Activated naive CD8-positive, alpha-beta T cell treated with anti-CD3 and anti-CD28 coated beads for 36 hours (primary cell): ENCODE results near the gene P2RY2. TPM values are rescaled to one million over a fixed set of nuclear protein-coding genes. Genes with fewer than 3 reads are reported as not detected.

Experiments used
- DNase-seq: peaks from one replicate; pipeline ENCODE4 v3.0.0; 2021
- H3K27ac Mint-ChIP-seq: one replicate; pipeline ENCODE4 v1.8.0; 2022; ENCODE audit warnings: mild to moderate bottlenecking, moderate library complexity, mixed read lengths
- H3K27me3 Mint-ChIP-seq: one replicate; pipeline ENCODE4 v1.8.0; 2022; ENCODE audit warnings: mild to moderate bottlenecking, mixed read lengths
- H3K36me3 Mint-ChIP-seq: one replicate; pipeline ENCODE4 v1.8.0; 2021; ENCODE audit warnings: mild to moderate bottlenecking, mixed read lengths
- H3K4me1 Mint-ChIP-seq: one replicate; pipeline ENCODE4 v1.8.0; 2021; ENCODE audit warnings: mixed read lengths
- H3K4me3 Mint-ChIP-seq: one replicate; pipeline ENCODE4 v1.8.0; 2022; ENCODE audit warnings: mild to moderate bottlenecking, moderate library complexity, mixed read lengths
- H3K9me3 Mint-ChIP-seq: one replicate; pipeline ENCODE4 v1.8.0; 2022; ENCODE audit warnings: mixed read lengths
- total RNA-seq, 2 experiments: library from RNA; stranded (reverse); gene quantifications; one replicate each; pipeline ENCODE4 v1.2.3, GENCODE V29; 2021

The P2RY2 gene
- total RNA-seq, 2 experiments from 2014 or later, result not detected

DNA sequence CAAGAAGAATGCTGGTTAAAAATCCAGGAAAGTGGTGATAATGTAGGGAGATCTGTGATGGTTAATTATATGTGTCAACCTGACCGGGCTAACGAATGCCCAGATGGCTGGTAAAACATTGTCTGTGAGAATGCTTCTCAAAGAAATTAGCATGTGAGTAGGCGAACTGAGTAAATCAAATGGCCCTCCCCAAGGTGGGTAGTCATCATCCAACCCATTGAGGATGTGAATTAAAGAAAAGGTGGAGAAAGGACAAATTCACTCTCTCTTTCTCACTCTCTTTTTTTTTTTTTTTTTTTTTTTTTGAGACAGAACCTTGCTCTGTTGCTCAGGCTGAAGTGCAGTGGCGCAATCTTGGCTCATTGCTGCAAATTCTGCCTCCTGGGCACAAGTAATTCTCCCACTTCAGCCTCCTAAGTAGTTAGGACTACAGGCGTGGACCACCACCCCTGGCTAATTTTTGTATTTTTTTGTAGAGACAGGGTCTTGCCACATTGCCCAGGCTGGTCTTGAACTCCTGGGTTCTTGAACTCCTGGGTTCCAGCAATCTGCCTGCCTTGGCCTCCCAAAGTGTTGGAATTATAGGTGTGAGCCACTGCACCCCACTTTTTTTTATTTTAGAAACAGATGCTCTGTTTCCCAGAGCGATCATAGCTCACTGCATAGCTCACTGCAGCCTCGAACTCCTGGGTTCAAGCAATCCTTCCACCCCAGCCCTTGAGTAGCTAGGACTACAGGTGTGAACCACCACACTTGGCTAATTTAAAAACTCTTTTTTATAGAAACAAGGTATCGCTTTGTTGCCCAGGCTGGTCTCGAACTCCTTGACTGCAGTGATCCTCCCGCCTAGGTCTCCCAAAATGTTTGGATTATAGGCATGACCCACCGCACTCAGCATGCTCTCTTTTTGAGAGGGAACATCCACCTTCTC, 32.0 kb downstream of the P2RY2 start:
- no peak overlapping the region for H3K27ac Mint-ChIP-seq

GRCh38 chr11:73252577-73253191, 34.6 kb downstream of the P2RY2 start:
- H3K36me3 Mint-ChIP-seq, result no peaks in the 10 kb centered on the region
- no peak overlapping the region for H3K27ac Mint-ChIP-seq
- no peak for DNase-seq
- no peaks in the 10 kb centered on the region for H3K27me3 Mint-ChIP-seq
- H3K4me1 Mint-ChIP-seq, result no peaks in the 10 kb centered on the region
- H3K4me3 Mint-ChIP-seq, result no peak overlapping the region
- no peaks in the 10 kb centered on the region for H3K9me3 Mint-ChIP-seq

More for the DNA sequence above, 32.0 kb downstream of the P2RY2 start:
- no peaks in the 10 kb centered on the region for H3K4me1 Mint-ChIP-seq
- no peak for DNase-seq
- no peaks in the 10 kb centered on the region for H3K9me3 Mint-ChIP-seq
- no peak overlapping the region for H3K4me3 Mint-ChIP-seq
- no peaks in the 10 kb centered on the region for H3K36me3 Mint-ChIP-seq
- H3K27me3 Mint-ChIP-seq, result no peaks in the 10 kb centered on the region

DNA sequence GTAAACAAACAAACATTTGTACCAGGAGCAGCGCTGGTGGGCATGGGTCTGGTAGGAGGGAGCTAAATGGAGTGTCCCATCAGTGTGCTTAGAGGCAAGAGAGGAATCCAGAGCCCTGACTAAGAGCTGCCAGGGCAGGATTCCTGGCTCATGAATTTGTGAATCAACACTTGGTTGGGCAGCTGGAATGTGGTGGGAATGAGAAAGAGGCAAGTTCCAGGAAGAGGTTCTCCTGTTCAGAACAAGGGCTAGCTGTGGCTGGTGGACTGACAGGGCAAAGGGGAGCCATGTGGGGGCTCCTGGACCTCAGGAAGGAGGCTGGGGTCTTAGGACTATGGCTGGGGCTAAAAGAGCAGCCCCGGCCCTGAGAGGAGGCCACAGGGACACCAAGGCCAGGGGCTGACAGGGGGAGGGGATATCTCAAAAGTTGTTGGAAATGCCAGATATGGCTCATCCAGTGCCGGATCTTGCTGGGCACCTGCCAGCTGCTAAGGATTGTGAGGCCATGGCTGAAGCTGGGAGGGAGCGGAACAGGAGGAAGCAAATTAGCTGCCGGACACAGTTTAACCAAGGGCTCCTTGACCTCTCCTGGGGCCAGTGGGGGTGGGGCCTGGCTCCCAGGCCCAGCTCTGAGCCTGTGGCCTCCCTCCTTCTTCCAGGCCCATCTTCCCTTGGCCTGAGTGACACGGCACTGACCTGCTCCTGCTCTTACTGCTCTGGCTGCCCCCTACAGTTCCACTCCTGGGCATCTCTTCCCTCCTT, 39.4 kb downstream of the P2RY2 start:
- Mint-ChIP-seq H3K27ac (no peak overlapping the region), H3K36me3 (no peaks in the 10 kb centered on the region), H3K4me1 (no peaks in the 10 kb centered on the region), H3K9me3 (no peaks in the 10 kb centered on the region), H3K4me3 (no peak overlapping the region), H3K27me3 (peaks cover 7% of the 10 kb centered on the region)
- no peak for DNase-seq

DNA sequence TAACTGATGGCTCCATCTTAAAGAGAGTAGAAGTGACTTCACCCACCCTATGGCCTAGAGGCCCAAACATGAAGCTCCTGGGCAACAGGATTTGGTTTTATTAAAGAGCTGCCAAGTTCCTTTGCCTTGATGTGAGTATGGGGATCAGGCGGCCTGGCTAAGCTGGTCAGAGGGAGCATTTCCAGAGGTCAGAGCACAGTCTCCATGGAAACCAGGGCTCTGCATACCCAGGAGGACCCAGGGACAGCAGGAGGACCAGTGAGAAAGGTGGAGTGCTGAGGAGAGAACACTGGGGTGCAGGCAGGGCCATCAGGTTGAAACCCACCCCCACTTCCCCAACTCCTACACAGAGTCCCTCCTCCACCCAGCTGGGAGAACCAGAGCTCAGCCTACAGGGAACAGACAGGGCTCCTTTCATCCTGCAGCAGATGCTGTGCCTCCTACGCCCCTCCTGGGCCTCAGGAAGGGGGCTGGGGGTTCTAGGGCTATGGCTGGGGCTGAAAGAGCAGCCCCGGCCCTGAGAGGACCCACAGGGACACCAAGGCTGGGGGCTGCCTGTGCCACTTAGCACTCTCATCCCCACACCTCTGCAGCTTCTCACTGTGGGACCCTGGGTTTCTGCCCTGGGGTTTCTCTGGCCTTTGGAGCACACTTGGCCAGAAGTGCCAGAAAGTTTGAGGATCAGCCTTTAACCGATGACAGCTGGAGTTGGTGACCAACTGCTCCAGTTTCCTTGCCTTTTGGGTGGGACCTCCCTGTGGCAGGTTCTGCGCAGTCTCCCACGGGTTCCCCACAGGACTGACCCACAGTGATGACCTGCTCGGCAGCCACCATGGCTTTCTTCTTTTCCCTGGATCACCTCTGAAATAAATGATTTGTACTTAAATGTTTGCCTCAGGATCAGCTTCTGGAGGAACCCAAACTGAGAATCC, 40.3 kb downstream of the P2RY2 start:
- Mint-ChIP-seq H3K36me3 (no peaks in the 10 kb centered on the region), H3K4me3 (no peak overlapping the region), H3K9me3 (no peaks in the 10 kb centered on the region), H3K27ac (no peak overlapping the region), H3K27me3 (peaks cover 16% of the 10 kb centered on the region), H3K4me1 (no peaks in the 10 kb centered on the region)
- no peak for DNase-seq

DNA sequence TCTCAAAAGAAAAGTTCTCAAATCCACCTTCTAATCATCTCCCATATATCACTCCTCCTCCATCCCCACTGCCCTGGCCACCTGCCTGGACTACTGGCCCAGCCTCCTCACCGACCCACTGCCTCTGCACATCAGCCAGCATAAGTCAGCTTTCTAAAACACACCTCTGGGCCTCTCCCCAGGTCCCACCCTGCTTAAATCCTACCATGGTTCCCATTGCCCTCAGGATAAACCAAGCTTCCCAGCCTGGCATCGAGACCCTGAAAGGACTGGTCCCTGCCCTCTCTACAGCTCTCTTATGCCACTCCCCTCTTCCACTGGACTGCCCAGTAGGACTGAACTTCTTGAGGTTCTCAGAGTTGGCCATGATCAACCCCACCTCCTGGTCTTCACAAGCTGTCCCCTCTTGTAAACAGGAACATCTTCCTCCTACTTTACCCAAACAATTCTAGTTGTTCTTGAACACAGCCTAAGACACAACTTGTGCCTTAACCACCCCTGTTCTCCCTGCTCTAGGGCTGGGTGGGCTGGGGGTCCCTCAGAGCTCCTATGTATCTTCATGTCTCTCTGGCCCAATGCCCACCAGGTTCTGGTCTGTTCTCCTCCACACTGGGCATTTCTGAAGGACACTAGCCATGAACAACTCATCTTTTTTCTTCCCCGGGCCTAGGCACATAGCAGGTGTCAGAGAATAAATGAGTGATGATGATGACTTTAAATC, 41.5 kb downstream of the P2RY2 start:
- Mint-ChIP-seq H3K27ac (no peak overlapping the region), H3K9me3 (no peaks in the 10 kb centered on the region), H3K4me1 (no peaks in the 10 kb centered on the region), H3K4me3 (no peak overlapping the region), H3K36me3 (no peaks in the 10 kb centered on the region), H3K27me3 (peaks cover 24% of the 10 kb centered on the region)
- DNase-seq, result no peak

DNA sequence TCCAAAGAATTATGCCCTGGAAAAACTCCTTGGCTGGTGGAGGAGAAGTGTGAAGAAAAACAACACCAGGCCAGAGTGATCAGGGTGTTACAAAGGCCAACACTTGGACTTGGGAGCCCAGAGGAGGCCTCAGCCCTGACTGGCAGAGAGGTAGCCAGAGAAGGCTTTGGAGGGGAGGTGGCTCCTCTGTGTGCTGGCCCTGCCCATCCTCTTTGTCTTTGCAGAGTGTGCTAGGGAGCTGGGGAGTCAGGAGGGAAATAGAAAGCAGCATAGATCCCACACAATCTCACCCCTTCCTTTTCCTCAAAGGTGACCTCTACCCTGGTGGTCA, 42.0 kb downstream of the P2RY2 start:
- H3K4me3 Mint-ChIP-seq, result no peak overlapping the region
- H3K27me3 Mint-ChIP-seq, result peaks cover 29% of the 10 kb centered on the region
- H3K4me1 Mint-ChIP-seq, result no peaks in the 10 kb centered on the region
- no peaks in the 10 kb centered on the region for H3K9me3 Mint-ChIP-seq
- no peak for DNase-seq
- no peak overlapping the region for H3K27ac Mint-ChIP-seq
- H3K36me3 Mint-ChIP-seq, result no peaks in the 10 kb centered on the region

DNA sequence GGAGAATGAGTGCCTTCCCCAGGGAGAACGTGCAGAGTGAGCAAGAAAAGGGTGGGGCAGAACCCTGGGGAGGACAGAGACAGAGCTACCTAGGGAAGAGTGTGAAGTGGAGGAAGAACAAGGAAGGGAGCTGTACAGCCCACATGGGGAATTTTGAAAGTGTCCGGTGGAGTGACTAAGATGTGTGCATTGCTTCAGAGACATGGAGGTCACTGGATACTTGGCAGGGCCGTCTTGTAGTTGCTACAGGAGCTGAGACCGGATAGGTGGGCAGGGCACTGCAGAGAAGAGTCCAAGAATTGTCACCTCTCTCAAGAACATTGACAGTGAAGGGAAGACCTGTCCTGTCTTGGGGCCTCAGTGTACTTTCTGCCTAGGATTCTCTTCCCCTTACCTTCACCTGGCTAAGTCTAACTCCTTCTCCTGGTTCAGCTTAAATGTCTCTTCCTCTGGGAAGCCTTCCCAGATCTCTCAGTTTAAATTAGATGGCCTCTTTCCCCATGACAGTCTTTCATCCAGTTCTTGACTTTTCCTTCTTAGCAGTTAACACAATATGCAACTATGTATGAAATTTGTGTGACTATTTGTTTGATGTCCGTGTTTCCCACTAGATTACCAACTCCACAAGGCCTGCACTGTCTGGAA, 44.9 kb downstream of the P2RY2 start:
- H3K9me3 Mint-ChIP-seq, result no peaks in the 10 kb centered on the region
- H3K27ac Mint-ChIP-seq, result no peak overlapping the region
- H3K36me3 Mint-ChIP-seq, result no peaks in the 10 kb centered on the region
- H3K27me3 Mint-ChIP-seq, result peaks cover 37% of the 10 kb centered on the region
- no peaks in the 10 kb centered on the region for H3K4me1 Mint-ChIP-seq
- no peak for DNase-seq
- no peak overlapping the region for H3K4me3 Mint-ChIP-seq

GRCh38 chr11:73263640-73264039, 45.6 kb downstream of the P2RY2 start:
- no peak for DNase-seq
- Mint-ChIP-seq H3K36me3 (no peaks in the 10 kb centered on the region), H3K27me3 (peaks cover 37% of the 10 kb centered on the region), H3K4me3 (no peak overlapping the region), H3K4me1 (no peaks in the 10 kb centered on the region), H3K27ac (no peak overlapping the region), H3K9me3 (no peaks in the 10 kb centered on the region)

GRCh38 chr11:73265278-73265810, 47.3 kb downstream of the P2RY2 start:
- no peak for DNase-seq
- H3K9me3 Mint-ChIP-seq, result no peaks in the 10 kb centered on the region
- no peak overlapping the region for H3K4me3 Mint-ChIP-seq
- peaks cover 37% of the 10 kb centered on the region for H3K27me3 Mint-ChIP-seq
- H3K36me3 Mint-ChIP-seq, result no peaks in the 10 kb centered on the region
- no peak overlapping the region for H3K27ac Mint-ChIP-seq
- H3K4me1 Mint-ChIP-seq, result no peaks in the 10 kb centered on the region

DNA sequence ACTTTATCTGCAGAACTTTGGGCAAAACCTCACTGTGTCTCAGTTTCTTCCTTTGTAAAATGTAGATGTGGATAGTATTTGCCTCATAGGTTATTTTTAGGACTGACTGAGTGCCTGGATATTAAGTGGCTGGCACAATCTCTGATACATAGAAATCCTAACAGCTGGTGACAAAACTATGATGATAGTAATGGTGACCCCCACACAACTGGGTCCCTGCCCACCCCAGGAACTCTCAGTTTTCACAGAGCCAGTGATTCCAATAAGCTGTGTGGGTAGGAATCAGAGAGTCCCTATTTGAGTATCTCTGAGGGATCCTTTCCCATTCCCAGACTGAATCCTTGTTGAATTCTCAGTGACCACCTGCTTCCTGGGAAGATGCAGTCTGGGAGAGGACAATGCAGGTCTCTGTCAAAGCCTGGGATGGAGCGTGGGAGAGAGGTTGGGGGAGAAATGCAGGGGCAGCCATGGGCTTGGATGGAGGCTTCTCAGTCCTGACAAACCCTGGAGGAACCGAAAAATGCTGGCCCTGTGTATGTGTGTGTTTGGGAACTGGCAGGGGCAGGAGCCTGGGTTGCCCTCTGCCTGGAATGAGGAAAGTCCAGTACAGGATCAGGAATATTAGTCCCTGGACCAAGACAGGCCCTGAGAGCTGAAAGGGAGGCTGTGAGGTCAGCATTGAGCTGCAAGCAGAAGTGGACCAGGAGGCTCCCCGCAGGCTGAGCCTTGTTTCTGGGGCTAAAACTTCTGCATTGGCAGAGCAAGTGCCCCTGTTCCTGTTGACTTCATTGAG, 48.0 kb downstream of the P2RY2 start:
- H3K36me3 Mint-ChIP-seq, result no peaks in the 10 kb centered on the region
- peaks cover 37% of the 10 kb centered on the region for H3K27me3 Mint-ChIP-seq
- DNase-seq, result no peak
- no peak overlapping the region for H3K4me3 Mint-ChIP-seq
- no peak overlapping the region for H3K27ac Mint-ChIP-seq
- no peaks in the 10 kb centered on the region for H3K9me3 Mint-ChIP-seq
- H3K4me1 Mint-ChIP-seq, result no peaks in the 10 kb centered on the region

DNA sequence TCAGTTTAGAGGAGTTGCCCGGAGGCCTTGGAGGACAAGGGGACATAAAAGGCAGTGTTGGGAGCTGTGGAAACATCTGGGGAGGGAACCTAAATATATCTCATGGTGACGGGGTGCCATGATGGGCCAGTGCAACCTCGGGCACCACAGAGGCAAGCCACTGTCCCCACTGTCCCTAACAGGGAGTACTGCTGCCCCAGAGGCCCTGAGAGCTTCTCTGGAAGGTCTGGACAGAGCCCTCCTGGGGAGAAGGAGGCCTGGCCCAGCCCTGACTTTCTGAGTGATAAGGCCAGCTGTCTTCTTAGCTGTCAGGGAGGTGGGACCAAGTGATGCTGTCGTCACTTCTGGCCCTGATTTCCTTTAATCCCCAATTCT, 48.6 kb downstream of the P2RY2 start:
- H3K4me1 Mint-ChIP-seq, result no peaks in the 10 kb centered on the region
- no peak overlapping the region for H3K27ac Mint-ChIP-seq
- H3K4me3 Mint-ChIP-seq, result no peak overlapping the region
- H3K27me3 Mint-ChIP-seq, result peaks cover 37% of the 10 kb centered on the region
- DNase-seq, result no peak
- H3K36me3 Mint-ChIP-seq, result no peaks in the 10 kb centered on the region
- no peaks in the 10 kb centered on the region for H3K9me3 Mint-ChIP-seq

GRCh38 chr11:73267122-73267846, 49.2 kb downstream of the P2RY2 start:
- Mint-ChIP-seq H3K36me3 (no peaks in the 10 kb centered on the region), H3K9me3 (no peaks in the 10 kb centered on the region), H3K4me3 (no peak overlapping the region), H3K27ac (no peak overlapping the region), H3K4me1 (no peaks in the 10 kb centered on the region), H3K27me3 (peaks cover 32% of the 10 kb centered on the region)
- no peak for DNase-seq
